SIG-M5 (cell line): ENCODE measurements around the gene PPP6R1.

Experiments
- DNase-seq: peaks from one replicate; lab custom pipeline; 2025; lab: John Stamatoyannopoulos, UW

Gene PPP6R1

DNA sequence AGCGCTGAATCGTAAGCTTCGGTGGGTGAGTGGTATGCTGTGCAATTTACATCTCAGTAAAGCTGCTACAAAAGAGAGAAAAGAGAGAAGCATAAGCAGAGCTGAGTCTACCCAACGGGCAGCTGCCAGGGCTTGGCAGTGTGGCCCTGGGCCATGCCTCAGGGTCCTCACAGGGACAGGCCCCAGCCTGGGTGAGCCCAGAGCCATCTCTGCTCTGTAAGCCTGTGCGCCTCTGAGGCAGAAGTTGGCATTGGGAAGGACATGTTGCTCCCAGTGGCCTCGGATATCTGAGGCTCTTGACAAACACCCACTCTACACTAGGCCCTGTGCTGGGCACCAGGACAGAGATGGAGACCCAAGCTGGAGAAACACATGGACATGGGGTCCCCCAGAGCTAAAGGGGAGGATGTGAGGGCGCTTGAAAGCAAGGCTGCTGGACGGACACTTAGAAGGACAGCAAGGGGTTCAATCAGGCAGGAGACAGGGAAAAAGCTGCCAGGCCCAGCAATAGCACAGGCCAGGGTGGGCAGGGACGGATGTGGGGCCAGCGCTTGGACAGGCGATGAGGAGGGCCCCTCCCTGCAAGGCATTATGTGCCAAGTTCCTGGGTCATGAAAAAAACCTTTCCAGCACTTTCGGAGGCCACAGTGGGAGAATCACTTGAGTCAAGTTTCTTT lies 14.7 kb downstream of the PPP6R1 start:
- no peak for DNase-seq

DNA sequence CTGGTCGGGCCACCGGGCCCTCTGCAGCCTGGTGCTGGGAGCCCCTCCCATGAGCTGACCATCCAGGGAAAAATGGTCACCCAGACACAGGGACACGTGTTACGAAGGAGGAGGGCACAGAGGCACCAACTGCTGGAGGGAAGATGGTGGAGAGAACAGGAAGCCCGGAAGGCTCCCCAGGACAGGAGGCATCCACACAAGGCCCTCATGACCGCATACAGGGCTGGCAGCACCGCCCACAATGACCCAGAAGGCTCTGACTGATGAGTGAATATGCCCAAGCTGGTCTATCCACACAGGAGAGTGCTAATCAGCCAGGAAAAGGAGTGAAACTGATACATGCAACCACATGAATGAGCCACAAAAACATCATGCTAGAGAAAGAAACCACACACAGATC lies 16.3 kb downstream of the PPP6R1 start:
- DNase-seq: no peak

GRCh38 chr19:55241935-55242464 lies 16.8 kb downstream of the PPP6R1 start:
- no peak for DNase-seq

GRCh38 chr19:55241143-55241934 lies 17.5 kb downstream of the PPP6R1 start:
- DNase-seq: no peak

DNA sequence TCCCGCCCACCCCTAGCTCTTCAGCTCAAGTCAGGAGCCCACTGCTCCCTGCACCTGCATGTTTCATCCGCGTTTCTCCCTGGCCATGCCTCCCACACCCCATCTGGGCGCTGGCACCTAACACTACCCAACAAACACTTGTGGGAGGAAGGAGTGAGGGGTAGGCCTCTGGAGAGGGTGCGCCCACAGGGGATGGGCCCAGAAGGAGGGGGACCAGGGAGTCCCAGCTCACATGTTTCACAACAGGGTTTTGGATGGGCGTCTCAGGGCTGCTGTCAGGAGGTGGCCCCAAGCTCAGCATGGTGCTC lies 18.1 kb downstream of the PPP6R1 start:
- DNase-seq: no peak

GRCh38 chr19:55239004-55239403 lies 19.8 kb downstream of the PPP6R1 start:
- DNase-seq: no peak

- no peak for DNase-seq
These were observed 20.8 kb downstream of the PPP6R1 start for GRCh38 chr19:55238030-55238429.

DNA sequence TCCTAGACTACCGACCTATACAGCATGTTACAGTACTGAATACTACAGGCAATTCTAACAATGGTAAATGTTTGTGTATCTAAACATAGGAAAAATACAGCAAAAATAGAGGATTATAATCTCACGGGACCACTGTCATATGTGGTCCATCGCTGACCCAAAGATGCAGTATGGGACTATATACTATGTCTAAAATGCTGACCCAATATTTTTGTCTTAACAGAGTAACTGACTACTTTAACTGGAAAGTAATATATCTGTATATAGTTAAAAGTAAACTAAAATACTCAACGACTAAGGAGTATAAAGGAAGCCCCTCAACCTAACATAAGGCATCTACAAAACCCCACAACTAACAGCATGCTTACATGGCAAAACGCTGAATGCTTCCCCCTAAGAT lies 25.8 kb downstream of the PPP6R1 start:
- no peak for DNase-seq

- DNase-seq: no peak
These were observed 26.6 kb downstream of the PPP6R1 start for GRCh38 chr19:55232286-55232602.

DNA sequence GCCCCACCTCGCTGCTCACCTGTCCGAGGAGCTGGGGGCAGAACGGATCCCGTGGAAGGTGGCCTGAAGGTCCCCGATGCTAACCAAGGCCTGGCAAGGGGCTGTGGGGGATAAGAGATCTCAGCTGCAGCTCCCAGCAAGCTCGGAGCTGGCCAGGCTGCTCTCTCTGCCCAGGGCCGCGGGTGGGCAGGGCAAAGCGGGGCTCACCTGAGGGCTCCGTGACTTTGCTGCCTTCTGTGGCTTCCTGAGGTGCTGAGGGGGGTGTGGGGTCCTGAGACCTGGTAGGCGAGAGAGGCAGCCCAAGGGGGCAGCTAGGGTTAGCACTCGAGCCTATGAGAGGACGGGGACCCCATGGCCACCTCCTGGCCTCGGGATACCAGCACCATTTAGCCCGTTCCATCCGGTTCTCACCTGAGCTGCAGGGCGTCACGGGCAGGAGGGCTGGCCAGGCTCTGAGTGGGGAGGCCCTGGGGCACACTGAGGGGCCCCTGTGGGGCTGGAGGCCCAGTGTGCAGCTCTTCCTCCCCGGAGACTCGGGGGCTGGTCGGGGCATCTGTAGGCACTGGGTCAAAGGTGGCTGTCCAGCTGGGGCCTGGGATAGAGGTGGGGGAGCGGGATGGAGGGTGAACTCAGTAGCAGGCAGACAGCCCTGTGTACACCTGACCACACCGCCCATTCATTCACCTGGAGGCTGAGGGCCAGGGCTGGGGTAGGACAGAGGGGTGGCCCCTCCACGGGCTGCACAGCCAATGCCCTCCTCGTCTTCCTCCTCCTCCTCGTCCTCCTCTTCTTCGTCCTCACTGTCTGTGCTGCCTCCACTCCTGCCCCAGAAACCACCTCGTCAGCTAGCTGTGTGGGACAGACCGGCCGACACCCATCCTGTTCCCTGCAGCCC lies 27.2 kb downstream of the PPP6R1 start:
- no peak for DNase-seq

DNA sequence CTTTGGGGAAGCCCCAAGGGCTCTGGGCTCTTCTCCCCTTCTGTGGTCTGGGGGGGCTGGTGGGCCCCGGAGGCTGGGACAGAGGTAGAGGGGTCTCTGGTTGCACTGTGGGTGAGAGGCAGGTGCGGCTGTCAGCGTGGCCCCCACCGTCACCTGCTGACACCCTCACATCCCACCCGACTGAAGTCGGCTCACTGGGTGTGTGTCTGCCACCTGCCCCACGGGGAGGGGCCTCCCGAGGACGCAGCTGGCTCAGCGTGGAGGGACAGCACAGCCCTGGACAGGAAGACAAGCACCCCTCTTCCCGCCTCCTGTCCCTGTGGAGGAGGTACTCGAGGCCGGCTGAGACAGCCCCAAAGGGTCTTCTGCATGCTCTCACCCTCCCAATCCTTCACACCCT lies 28.0 kb downstream of the PPP6R1 start:
- no peak for DNase-seq

- no peak for DNase-seq
These were observed 28.5 kb downstream of the PPP6R1 start for GRCh38 chr19:55230329-55230728.

- DNase-seq: no peak
These were observed 29.0 kb downstream of the PPP6R1 start for GRCh38 chr19:55229789-55230182.

DNA sequence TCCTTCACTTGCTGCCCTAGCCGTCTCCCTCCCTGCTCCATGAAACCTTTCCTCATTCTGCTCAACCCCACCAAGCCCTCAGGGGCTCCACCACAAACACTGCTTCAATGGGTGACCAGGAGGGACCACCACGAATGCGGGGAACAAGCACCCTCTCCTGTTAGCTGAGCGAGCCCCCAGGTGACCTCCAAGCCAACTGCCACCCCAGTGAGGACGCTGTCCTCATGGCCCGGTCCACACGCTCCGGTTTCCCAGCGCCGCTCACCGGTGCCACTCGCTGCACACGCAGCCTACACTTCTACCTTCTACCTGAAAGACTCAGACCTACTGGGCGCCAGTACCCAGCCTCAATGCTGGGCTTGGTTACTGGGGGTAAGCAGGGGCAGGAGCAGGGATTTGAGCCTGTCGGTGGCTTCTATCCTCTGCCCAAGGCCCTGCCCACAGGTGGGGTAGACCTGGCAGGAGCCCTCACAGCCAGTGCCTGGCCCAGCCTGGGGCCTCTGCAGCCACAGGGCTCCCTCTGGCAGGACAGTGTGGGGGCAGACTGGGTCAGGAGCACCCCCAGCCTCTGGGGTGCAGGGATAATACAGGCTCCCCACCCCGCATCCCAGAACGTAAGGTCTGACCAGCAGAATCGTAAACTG lies 29.6 kb downstream of the PPP6R1 start:
- DNase-seq: no peak

GRCh38 chr19:55228403-55229031 lies 30.3 kb downstream of the PPP6R1 start, which contains the start of gene TMEM86B:
TSS of gene TMEM86B (minus strand) at chr19:55228763. CDS start at chr19:55228741, 22 bp downstream.
- no peak for DNase-seq

DNA sequence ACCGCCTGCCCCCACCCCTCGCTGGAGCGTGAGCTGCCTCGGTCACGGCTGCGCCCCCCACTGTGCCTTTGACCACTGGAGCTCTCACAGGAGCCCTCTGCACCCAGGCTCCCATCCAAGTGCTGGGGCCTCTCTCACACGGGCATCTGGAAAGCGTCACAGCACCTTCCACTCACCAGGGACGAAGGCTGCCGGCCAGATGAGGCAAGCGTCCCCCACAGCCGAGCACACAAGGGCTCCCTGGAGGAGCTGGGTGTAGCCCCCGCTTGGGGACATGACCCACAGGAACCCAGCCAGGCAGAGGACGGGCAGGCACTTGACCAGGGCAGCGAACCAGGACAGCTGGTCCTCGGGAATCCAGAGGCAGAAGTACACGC lies 30.8 kb downstream of the PPP6R1 start:
- DNase-seq: no peak

DNA sequence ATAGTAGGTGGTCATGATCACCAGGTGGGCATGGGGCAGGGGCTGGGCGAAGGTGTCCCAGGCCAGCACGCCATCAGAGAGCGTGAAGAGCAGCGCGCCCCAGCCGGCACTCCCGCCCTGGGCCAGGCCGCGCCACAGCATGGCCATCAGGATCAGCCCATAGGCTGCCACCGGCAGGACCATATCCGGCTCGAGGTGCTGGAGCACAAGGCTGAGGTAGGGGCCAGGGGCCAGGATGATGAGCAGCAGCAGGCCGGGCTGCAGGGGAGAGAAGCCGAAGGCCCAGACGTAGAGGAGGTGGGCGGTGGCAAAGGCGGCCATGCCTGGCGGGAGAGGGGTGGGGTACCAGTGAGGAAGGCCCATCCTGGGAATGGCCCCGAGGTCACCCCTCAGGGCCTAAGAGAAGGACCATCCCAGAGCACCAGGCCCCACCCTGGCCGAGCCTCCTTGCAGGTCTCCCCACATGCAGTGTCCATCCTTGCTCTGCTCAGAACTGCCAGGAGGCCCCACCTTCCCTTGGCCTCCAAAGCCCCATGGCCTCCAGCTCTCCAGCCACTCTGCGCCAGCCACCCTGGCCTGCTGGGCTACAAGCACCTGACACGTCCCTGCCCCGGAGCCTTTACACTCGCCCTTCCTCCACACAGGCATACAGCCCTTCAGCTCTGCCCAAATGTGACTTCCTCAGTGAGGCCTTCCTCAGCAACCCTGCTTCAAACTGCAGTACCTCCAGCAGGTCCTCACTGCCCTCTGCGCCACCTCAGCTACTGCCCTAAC lies 31.4 kb downstream of the PPP6R1 start:
- no peak for DNase-seq

DNA sequence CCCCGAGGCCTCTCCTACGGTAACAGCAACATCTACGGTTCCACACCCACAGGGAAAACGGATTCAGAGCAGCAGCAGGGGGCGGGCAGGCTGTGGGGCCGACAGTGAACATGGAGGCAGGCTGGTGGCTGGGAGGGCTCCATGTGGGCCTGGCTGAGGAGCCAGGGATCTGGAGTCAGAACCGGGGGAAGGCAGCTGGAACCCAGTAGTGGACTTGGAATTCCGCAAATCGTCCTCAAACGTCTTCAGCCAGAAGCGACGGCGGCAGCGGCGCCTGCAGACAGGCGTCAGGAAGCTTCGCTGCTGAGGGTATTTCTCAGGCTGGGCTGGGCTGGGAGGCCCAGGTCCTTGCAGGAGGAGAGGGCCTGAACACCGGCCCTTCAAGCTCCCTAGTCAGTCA lies 32.0 kb downstream of the PPP6R1 start:
- no peak for DNase-seq

DNA sequence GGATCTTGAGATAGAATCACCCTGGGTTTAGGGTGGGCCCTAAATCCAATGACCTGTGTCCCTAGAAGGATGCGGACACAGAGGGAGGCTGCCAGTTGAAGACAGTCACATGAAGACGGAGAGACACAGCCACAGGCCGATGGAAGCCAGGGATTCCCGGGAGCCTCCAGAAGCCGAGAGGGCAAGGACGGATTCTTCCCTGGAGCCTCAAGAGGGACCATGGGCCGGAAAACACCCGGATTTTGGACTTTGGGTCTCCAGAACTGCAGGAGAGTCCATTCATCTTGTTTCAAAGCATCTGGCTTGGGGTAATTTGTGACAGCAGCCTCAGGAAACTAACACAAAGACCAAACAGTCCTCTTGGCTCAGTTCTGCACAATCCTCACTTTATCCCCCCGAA lies 32.5 kb downstream of the PPP6R1 start:
- DNase-seq: no peak

- no peak for DNase-seq
These were observed 33.3 kb downstream of the PPP6R1 start for GRCh38 chr19:55225415-55225958.
